Measurements from ENCODE around the gene TMOD4.

Gene TMOD4

DNA sequence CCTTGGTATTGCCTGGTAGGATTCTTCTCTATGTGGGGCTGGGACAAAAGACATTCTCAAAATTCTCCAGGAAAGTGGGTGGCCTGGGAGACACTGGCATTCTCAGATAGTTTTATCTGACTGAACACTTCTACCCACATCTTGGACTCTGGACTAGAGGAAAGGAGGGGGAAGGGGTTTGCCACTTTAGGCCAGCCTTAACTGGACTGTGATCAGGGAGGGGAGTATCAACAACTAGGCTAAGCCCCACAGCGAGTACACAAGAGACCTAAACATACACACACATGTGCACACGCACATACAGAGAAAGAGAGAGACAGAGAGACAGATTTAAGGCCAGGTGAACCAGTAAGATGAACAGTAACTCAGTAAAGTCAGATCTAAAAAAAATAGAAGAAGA lies 28.1 kb downstream of the TMOD4 start:
- TF ChIP-seq, protein P1, sequence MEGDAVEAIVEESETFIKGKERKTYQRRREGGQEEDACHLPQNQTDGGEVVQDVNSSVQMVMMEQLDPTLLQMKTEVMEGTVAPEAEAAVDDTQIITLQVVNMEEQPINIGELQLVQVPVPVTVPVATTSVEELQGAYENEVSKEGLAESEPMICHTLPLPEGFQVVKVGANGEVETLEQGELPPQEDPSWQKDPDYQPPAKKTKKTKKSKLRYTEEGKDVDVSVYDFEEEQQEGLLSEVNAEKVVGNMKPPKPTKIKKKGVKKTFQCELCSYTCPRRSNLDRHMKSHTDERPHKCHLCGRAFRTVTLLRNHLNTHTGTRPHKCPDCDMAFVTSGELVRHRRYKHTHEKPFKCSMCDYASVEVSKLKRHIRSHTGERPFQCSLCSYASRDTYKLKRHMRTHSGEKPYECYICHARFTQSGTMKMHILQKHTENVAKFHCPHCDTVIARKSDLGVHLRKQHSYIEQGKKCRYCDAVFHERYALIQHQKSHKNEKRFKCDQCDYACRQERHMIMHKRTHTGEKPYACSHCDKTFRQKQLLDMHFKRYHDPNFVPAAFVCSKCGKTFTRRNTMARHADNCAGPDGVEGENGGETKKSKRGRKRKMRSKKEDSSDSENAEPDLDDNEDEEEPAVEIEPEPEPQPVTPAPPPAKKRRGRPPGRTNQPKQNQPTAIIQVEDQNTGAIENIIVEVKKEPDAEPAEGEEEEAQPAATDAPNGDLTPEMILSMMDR (IDR thresholded peaks at IDR 0.05; ENCODE audit: extremely low read depth, insufficient read depth, missing control alignments) = no peak
- in situ Hi-C loops (cut with MboI; ENCODE audit: low pct_unique_long_range_greater_than_20kb, low sequenced_read_pairs, unreplicated experiment) = no loop called here

DNA sequence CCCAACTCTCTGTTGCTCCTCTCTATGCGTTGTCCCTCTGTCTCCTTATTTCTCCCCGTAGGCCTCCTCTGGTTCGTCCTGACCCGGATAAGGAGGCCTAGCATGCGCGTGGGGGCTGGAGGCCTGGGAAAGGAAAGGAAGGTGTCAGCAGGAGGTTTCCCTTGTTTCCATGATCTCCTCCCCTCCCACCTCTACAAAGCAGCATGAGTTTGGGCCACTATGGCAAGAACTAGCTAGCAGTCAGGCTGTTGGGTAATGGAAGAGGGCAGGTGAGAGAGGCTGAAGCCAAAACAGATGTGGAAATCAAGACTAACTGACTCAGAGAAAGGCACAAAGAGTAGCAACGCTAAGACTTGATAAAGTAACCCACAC lies 28.7 kb downstream of the TMOD4 start:
- TF ChIP-seq, protein P1 (IDR thresholded peaks at IDR 0.05; ENCODE audit: extremely low read depth, insufficient read depth, missing control alignments) = no peak
- DNase-seq (ENCODE audit: low spot score) = no peak
- in situ Hi-C loops (cut with MboI; ENCODE audit: low pct_unique_long_range_greater_than_20kb, low sequenced_read_pairs, unreplicated experiment) = no loop called here

More for the DNA sequence above, 28.1 kb downstream of the TMOD4 start:
- no peak for DNase-seq (ENCODE audit: low spot score)

DNA sequence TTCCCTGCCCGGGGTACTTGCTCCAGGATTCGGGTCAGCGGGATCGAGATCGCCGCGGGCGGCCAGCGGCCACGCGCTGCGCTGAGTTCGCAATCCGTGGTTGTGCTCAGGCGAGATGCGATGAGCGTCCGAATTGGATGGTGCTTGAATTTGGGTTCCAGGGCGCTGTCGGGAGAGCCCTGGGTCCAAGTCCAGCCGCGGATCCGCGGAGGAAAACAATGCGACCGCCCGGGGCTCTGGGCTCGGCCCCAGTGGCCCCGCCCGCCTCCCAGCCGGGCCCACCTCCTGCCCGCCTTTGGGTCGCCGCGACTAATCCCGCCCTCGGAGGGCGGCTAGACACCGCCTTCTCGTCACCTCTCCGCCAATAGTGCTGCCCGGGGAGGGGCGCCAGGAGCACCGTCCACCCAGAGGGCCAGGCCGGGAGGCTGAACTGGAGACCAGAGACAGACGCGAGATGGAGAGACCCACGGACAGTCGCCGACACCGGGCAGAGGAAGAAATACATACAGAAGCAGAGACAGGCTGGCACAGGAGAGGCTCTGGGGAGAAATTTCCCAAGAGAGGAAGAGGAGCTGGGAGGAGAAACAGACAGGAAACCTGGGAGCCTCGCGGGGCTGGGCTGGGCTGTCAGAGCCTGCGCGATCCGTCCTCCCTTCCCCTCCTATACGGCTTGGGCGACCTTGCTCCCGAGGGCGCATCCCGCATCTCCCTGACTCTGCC lies 29.2 kb downstream of the TMOD4 start, which contains the start of gene SEMA6C:
TSS of gene SEMA6C (minus strand) at position 220 of the 720 bp plus-strand sequence. CDS start 4,010 bp downstream, outside the sequence.
- DNase-seq (ENCODE audit: low spot score) = peak; percentile 92
- TF ChIP-seq, protein P1 (IDR thresholded peaks at IDR 0.05; ENCODE audit: extremely low read depth, insufficient read depth, missing control alignments) = no peak
- in situ Hi-C loops (cut with MboI; ENCODE audit: low pct_unique_long_range_greater_than_20kb, low sequenced_read_pairs, unreplicated experiment) = no loop called here

DNA sequence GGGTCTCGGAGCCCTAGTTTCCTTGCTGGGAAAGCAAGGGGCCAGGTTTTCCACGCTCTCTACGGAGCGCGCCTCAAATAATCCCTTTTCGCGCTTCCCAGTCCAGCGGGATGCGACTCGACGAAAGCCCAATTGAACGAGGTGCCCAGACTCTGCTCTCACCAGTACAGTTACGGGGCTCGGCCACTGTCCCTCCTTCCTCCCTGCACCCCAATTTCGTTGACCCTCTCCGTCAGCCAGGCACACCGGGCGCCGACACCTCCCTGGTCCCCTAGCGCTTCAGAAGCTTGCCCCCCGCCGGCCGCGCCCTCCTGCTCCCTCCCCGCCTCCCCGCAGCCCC lies 29.7 kb downstream of the TMOD4 start:
- in situ Hi-C loops (cut with MboI; ENCODE audit: low pct_unique_long_range_greater_than_20kb, low sequenced_read_pairs, unreplicated experiment) = no loop called here
- DNase-seq (ENCODE audit: low spot score) = no peak
- TF ChIP-seq, protein P1 (IDR thresholded peaks at IDR 0.05; ENCODE audit: extremely low read depth, insufficient read depth, missing control alignments) = no peak

- TF ChIP-seq, protein P1 (IDR thresholded peaks at IDR 0.05; ENCODE audit: extremely low read depth, insufficient read depth, missing control alignments) = no peak
- no peak for DNase-seq (ENCODE audit: low spot score)
- in situ Hi-C loops (cut with MboI; ENCODE audit: low pct_unique_long_range_greater_than_20kb, low sequenced_read_pairs, unreplicated experiment) = no loop called here
These were observed 30.3 kb downstream of the TMOD4 start for GRCh38 chr1:151145304-151146071.

- TF ChIP-seq, protein P1 (IDR thresholded peaks at IDR 0.05; ENCODE audit: extremely low read depth, insufficient read depth, missing control alignments) = no peak
- in situ Hi-C loops (cut with MboI; ENCODE audit: low pct_unique_long_range_greater_than_20kb, low sequenced_read_pairs, unreplicated experiment) = no loop called here
- DNase-seq (ENCODE audit: low spot score) = no peak
These were observed 31.1 kb downstream of the TMOD4 start for GRCh38 chr1:151144474-151145303.

Measured in GM13977 (cell line).